RWPE2 (cell line): ENCODE measurements around the gene CDH4.

Experiments used
- ATAC-seq: fragments of 200-7000 bp; cut with Tn5 transposase; 3 replicates; pipeline ENCODE4 v1.9.1; 2021; ENCODE audit warnings: low read depth
- DNase-seq: peaks from one replicate; pipeline ENCODE4 v3.0.0-alpha.2; 2020; ENCODE audit warnings: low spot score
- H3K27ac ChIP-seq: fragments of 450-650 bp; 2 replicates; pipeline ENCODE4 v1.5.1; 2017; ENCODE audit warnings: mild to moderate bottlenecking; ENCODE audit not compliant: poor library complexity, severe bottlenecking
- H3K27me3 ChIP-seq: fragments of 250-450 bp; sonication (Bioruptor Pico); 2 replicates; pipeline ENCODE4 v1.5.1; 2021; ENCODE audit warnings: mild to moderate bottlenecking, moderate library complexity; ENCODE audit not compliant: insufficient read depth, poor library complexity, severe bottlenecking
- H3K36me3 ChIP-seq: fragments of 250-450 bp; sonication (Bioruptor Pico); 2 replicates; pipeline ENCODE4 v1.5.1; 2020; ENCODE audit warnings: low read depth, mild to moderate bottlenecking, moderate library complexity
- H3K4me1 ChIP-seq: fragments of 250-450 bp; sonication (Bioruptor Pico); 2 replicates; pipeline ENCODE4 v1.5.1; 2021; ENCODE audit warnings: mild to moderate bottlenecking, moderate library complexity; ENCODE audit not compliant: insufficient read depth, poor library complexity, severe bottlenecking
- H3K4me3 ChIP-seq: fragments of 250-450 bp; sonication (Bioruptor Pico); 2 replicates; pipeline ENCODE4 v1.5.1; 2021; ENCODE audit warnings: mild to moderate bottlenecking, moderate library complexity; ENCODE audit not compliant: severe bottlenecking
- H3K9me3 ChIP-seq: fragments of 250-450 bp; sonication (Bioruptor Pico); 2 replicates; pipeline ENCODE4 v1.5.1; 2021; ENCODE audit warnings: mild to moderate bottlenecking, moderate library complexity; ENCODE audit not compliant: severe bottlenecking
- CTCF ChIP-seq: fragments of 450-650 bp; IDR thresholded peaks from one replicate; pipeline ENCODE4 v1.5.1; 2017; ENCODE audit warnings: mild to moderate bottlenecking, moderate library complexity; ENCODE audit not compliant: poor library complexity, severe bottlenecking

The CDH4 gene

GRCh38 chr20:61733216-61733615 lies 481.2 kb downstream of the CDH4 start:
- H3K4me1 ChIP-seq: no peaks in the 10 kb centered on the region
- ATAC-seq (no peak), DNase-seq (peak; percentile 83)
- H3K4me3 ChIP-seq: no peak overlapping the region
- no peaks in the 10 kb centered on the region for H3K27me3 ChIP-seq
- no peak overlapping the region for H3K27ac ChIP-seq
- TF ChIP-seq CTCF: no peak
- no peaks in the 10 kb centered on the region for H3K36me3 ChIP-seq
- H3K9me3 ChIP-seq: no peaks in the 10 kb centered on the region

GRCh38 chr20:61733891-61734732 lies 482.1 kb downstream of the CDH4 start:
- Histone ChIP-seq H3K36me3 (no peaks in the 10 kb centered on the region), H3K27ac (no peak overlapping the region), H3K9me3 (no peaks in the 10 kb centered on the region), H3K27me3 (no peaks in the 10 kb centered on the region), H3K4me3 (no peak overlapping the region), H3K4me1 (no peaks in the 10 kb centered on the region)
- no peak for TF ChIP-seq CTCF
- ATAC-seq (no peak), DNase-seq (peak; percentile 76)

GRCh38 chr20:61734733-61735502 lies 482.9 kb downstream of the CDH4 start:
- no peaks in the 10 kb centered on the region for H3K9me3 ChIP-seq
- no peaks in the 10 kb centered on the region for H3K36me3 ChIP-seq
- DNase-seq (peak; percentile 77), ATAC-seq (no peak)
- no peaks in the 10 kb centered on the region for H3K4me1 ChIP-seq
- no peaks in the 10 kb centered on the region for H3K27me3 ChIP-seq
- no peak overlapping the region for H3K27ac ChIP-seq
- H3K4me3 ChIP-seq: no peak overlapping the region
- no peak for TF ChIP-seq CTCF

GRCh38 chr20:61735503-61735785 lies 483.4 kb downstream of the CDH4 start:
- Histone ChIP-seq H3K36me3 (no peaks in the 10 kb centered on the region), H3K27me3 (no peaks in the 10 kb centered on the region), H3K4me3 (no peak overlapping the region), H3K9me3 (no peaks in the 10 kb centered on the region), H3K4me1 (no peaks in the 10 kb centered on the region), H3K27ac (no peak overlapping the region)
- ATAC-seq (no peak), DNase-seq (no peak)
- TF ChIP-seq CTCF: no peak
